A673 (cell line): ENCODE data around the gene PDIK1L. TPM values are rescaled to one million over a fixed set of nuclear protein-coding genes. Genes with fewer than 3 reads are reported as not detected.

ENCODE experiments used
- BruUV-seq: library from RNA; stranded (reverse); fragments of 400-500 nt; replicated peaks from 2 replicates; lab custom pipeline; 2021; lab: Mats Ljungman, UMichigan
- CTCF ChIA-PET: fragments of 300-600 bp; sonication (Branson Sonifier 250); formaldehyde crosslinking; loops from one replicate; lab custom pipeline; 2022; ENCODE audit warnings: antibody characterized with exemption; lab: Charles Lee
- POLR2A ChIA-PET: fragments of 300-600 bp; sonication (Branson Sonifier 250); formaldehyde crosslinking; loops from one replicate; lab custom pipeline; 2022; ENCODE audit warnings: antibody characterized with exemption; ENCODE audit not compliant: low non-redundant PET; lab: Charles Lee
- DNase-seq: peaks from one replicate; pipeline ENCODE4 v3.0.0-alpha.2; 2015; ENCODE audit warnings: low spot score
- H3K27ac ChIP-seq: fragments of 200-600 bp; sonication (generic); 2 replicates; pipeline ENCODE4 v1.5.1; 2016; ENCODE audit warnings: mixed run types, low read depth, mild to moderate bottlenecking, mixed read lengths, antibody characterized with exemption, low read length; ENCODE audit not compliant: poor library complexity, severe bottlenecking
- H3K27me3 ChIP-seq: fragments of 200-600 bp; sonication (generic); replicated peaks from 2 replicates; pipeline ENCODE4 v1.6.1; 2017; ENCODE audit warnings: mixed run types, low read depth, mild to moderate bottlenecking, mixed read lengths, antibody characterized with exemption, low read length; ENCODE audit not compliant: insufficient read depth, poor library complexity
- H3K36me3 ChIP-seq: fragments of 200-600 bp; sonication (generic); 2 replicates; pipeline ENCODE4 v1.6.1; 2016; ENCODE audit warnings: mixed run types, mild to moderate bottlenecking, mixed read lengths, antibody characterized with exemption, low read length; ENCODE audit not compliant: insufficient read depth, poor library complexity, severe bottlenecking
- H3K4me1 ChIP-seq: fragments of 200-600 bp; sonication (generic); 2 replicates; pipeline ENCODE4 v1.6.1; 2017; ENCODE audit warnings: mixed run types, mild to moderate bottlenecking, mixed read lengths, antibody characterized with exemption, low read length; ENCODE audit not compliant: insufficient read depth, poor library complexity, severe bottlenecking
- H3K4me3 ChIP-seq: fragments of 200-600 bp; sonication (generic); 2 replicates; pipeline ENCODE4 v1.5.1; 2016; ENCODE audit warnings: low read depth, mixed run types, mild to moderate bottlenecking, mixed read lengths, low read length; ENCODE audit not compliant: poor library complexity, severe bottlenecking
- H3K9me3 ChIP-seq: fragments of 200-600 bp; sonication (generic); 2 replicates; pipeline ENCODE4 v1.6.1; 2016; ENCODE audit warnings: mixed run types, low read depth, mild to moderate bottlenecking, mixed read lengths, antibody characterized with exemption, low read length; ENCODE audit not compliant: poor library complexity, severe bottlenecking
- CTCF ChIP-seq: fragments of 300-800, 200-600 bp; sonication (generic); conservative IDR thresholded peaks from 2 replicates; pipeline ENCODE4 v1.5.1; 2017; ENCODE audit warnings: low read depth, mild to moderate bottlenecking, antibody characterized with exemption, low read length, moderate library complexity, mixed read lengths
- EZH2 ChIP-seq: fragments of 200-600 bp; sonication (generic); IDR thresholded peaks from 2 replicates; pipeline ENCODE4 v1.6.1; 2017; ENCODE audit warnings: borderline replicate concordance, low read depth, mild to moderate bottlenecking, mixed read lengths, antibody characterized with exemption, low read length; ENCODE audit not compliant: poor library complexity, severe bottlenecking
- intact Hi-C: fragments of 100-400 bp; cut with micrococcal nuclease; formaldehyde crosslinking; loops from one replicate; pipeline ENCODE4 v1.10.0; 2022; ENCODE audit not compliant: unreplicated experiment
- total RNA-seq: library from RNA; stranded (reverse); gene quantifications from 2 replicates; pipeline ENCODE4 v1.2.3, GENCODE V29; 2021

Gene PDIK1L
- total RNA-seq, 1 experiment from 2014 or later, result 12.9 TPM

GRCh38 chr1:26096471-26096870 is 15.2 kb upstream of the PDIK1L start:
- no TSS peak for BruUV-seq
- no peaks in the 10 kb centered on the region for H3K36me3 ChIP-seq
- peaks cover 30% of the 10 kb centered on the region for H3K27me3 ChIP-seq
- no peak for DNase-seq
- intact Hi-C loops, result no loop called here
- TF ChIP-seq EZH2 (no peak), CTCF (no peak)
- no peak overlapping the region for H3K4me3 ChIP-seq
- no peak overlapping the region for H3K27ac ChIP-seq
- ChIA-PET CTCF (no interaction called here), POLR2A (no interaction called here)
- no peaks in the 10 kb centered on the region for H3K9me3 ChIP-seq
- no peaks in the 10 kb centered on the region for H3K4me1 ChIP-seq

GRCh38 chr1:26097696-26098095 is 13.9 kb upstream of the PDIK1L start:
- no TSS peak for BruUV-seq
- Histone ChIP-seq H3K27ac (no peak overlapping the region), H3K4me3 (no peak overlapping the region), H3K36me3 (no peaks in the 10 kb centered on the region), H3K9me3 (no peaks in the 10 kb centered on the region), H3K27me3 (peaks cover 17% of the 10 kb centered on the region), H3K4me1 (no peaks in the 10 kb centered on the region)
- POLR2A ChIA-PET, result no interaction called here
- CTCF ChIA-PET, result no interaction called here
- no peak for TF ChIP-seq CTCF
- TF ChIP-seq EZH2, result no peak
- intact Hi-C loops, result no loop called here
- no peak for DNase-seq

- TF ChIP-seq CTCF (no peak), EZH2 (no peak)
- ChIA-PET CTCF (no interaction called here), POLR2A (no interaction called here)
- DNase-seq, result no peak
- intact Hi-C loops, result no loop called here
- Histone ChIP-seq H3K4me3 (no peak overlapping the region), H3K36me3 (no peaks in the 10 kb centered on the region), H3K27me3 (peaks cover 10% of the 10 kb centered on the region), H3K4me1 (no peaks in the 10 kb centered on the region), H3K9me3 (no peaks in the 10 kb centered on the region), H3K27ac (no peak overlapping the region)
- no TSS peak for BruUV-seq
Observed at GRCh38 chr1:26098602-26099001, 13.0 kb upstream of the PDIK1L start.
